ENCODE data around the gene BCL6.

BCL6 gene

DNA sequence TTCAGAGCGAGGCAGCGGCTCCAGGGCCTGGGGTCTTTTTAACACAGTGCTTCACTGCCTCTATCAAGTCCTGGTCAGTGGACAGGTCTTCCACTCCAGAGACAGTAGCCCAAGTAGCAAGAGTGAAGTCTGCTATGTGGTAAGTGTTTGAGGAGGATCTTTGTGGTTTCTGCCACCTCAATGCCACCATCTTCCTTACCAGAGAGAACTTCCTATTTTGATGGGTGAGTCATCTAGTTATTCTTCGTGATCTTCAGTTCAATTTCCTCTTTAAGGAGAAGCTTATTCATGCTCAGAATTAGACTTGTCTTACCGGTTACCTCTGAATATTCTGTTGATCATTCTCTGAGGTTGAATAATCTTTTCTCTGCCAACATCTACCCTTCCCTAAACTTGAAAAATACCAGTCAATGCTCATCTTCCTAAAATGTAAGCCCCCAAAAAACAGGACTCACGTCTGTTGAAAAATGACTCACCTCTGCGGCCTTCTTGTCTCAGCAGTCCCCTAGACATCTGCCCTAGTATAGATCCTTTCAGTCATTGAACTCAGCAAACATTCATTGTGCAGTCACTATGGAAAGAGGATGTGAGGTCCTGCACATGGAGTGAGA is 32.2 kb upstream of the BCL6 start:
- no peak overlapping the region for H3K9ac ChIP-seq (ENCODE audit: low read length)
- no peaks in the 10 kb centered on the region for H3K36me3 ChIP-seq (ENCODE audit: control insufficient read depth, insufficient read depth, low read length)
- no peak overlapping the region for H3K4me3 ChIP-seq (ENCODE audit: low read depth, low read length)
- no peaks in the 10 kb centered on the region for H3K9me3 ChIP-seq (ENCODE audit: control insufficient read depth, insufficient read depth, low read depth, low read length)
- no peaks in the 10 kb centered on the region for H3K27me3 ChIP-seq (ENCODE audit: control insufficient read depth, insufficient read depth, low read length)
- no peak overlapping the region for H3K27ac ChIP-seq (ENCODE audit: low read depth, low read length)
- peaks cover 15% of the 10 kb centered on the region for H3K4me1 ChIP-seq (ENCODE audit: control insufficient read depth, insufficient read depth, low read length)

DNA sequence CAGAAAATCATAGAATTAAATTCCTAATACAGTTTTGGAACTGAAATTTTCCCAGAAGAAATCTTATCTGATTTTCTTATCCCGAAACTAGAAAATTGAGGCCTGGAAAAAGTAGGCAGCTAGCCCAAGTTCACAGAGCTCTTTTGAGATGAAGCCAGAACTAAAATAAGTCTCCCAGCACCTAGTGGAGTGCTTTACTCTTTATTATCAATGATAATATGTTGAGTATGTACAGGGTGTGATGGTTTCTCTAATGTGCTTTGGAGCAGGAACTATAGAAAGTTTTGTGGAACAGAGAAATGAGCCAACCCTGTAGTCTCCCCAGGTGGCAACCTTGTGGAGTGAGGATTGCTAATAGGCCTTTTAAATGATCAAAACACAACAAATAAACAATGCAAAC is 30.3 kb upstream of the BCL6 start:
- no peaks in the 10 kb centered on the region for H3K9me3 ChIP-seq (ENCODE audit: control insufficient read depth, insufficient read depth, low read depth, low read length)
- no peak overlapping the region for H3K27ac ChIP-seq (ENCODE audit: low read depth, low read length)
- H3K4me3 ChIP-seq (ENCODE audit: low read depth, low read length) = no peak overlapping the region
- H3K27me3 ChIP-seq (ENCODE audit: control insufficient read depth, insufficient read depth, low read length) = no peaks in the 10 kb centered on the region
- no peaks in the 10 kb centered on the region for H3K36me3 ChIP-seq (ENCODE audit: control insufficient read depth, insufficient read depth, low read length)
- H3K4me1 ChIP-seq (ENCODE audit: control insufficient read depth, insufficient read depth, low read length) = peaks cover 12% of the 10 kb centered on the region
- no peak overlapping the region for H3K9ac ChIP-seq (ENCODE audit: low read length)

DNA sequence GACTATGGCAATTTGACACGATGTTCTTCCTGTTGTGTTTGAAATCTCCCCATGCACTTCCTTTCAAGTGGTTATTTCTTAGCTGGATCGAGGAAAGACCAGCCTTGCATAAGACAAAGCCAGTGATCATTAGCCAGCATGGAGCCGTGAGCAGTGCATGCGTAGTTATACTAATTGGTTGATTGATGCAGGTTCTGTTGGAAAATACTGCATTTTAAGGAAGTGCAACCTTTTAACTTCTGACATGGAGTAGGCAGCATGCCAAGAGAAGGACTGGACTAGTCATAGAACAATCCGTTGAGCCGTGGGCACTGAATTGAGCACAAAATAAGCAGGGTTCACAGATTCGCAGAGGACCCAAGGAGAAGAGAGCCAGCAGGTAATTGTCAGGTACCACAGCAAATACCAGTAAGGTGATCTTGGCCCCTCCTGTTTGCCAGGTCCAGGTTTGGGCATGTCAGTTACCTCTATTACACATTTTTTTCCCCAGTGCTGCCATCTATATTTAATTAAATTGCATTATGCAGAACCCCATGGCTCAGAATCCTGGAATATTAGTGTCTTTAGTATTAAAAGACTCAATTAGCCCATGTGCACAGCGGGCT is 29.0 kb upstream of the BCL6 start:
- H3K9me3 ChIP-seq (ENCODE audit: control insufficient read depth, insufficient read depth, low read depth, low read length) = no peaks in the 10 kb centered on the region
- H3K4me1 ChIP-seq (ENCODE audit: control insufficient read depth, insufficient read depth, low read length) = peaks cover 12% of the 10 kb centered on the region
- H3K27ac ChIP-seq (ENCODE audit: low read depth, low read length) = no peak overlapping the region
- no peak overlapping the region for H3K4me3 ChIP-seq (ENCODE audit: low read depth, low read length)
- no peak overlapping the region for H3K9ac ChIP-seq (ENCODE audit: low read length)
- H3K36me3 ChIP-seq (ENCODE audit: control insufficient read depth, insufficient read depth, low read length) = no peaks in the 10 kb centered on the region
- H3K27me3 ChIP-seq (ENCODE audit: control insufficient read depth, insufficient read depth, low read length) = no peaks in the 10 kb centered on the region

DNA sequence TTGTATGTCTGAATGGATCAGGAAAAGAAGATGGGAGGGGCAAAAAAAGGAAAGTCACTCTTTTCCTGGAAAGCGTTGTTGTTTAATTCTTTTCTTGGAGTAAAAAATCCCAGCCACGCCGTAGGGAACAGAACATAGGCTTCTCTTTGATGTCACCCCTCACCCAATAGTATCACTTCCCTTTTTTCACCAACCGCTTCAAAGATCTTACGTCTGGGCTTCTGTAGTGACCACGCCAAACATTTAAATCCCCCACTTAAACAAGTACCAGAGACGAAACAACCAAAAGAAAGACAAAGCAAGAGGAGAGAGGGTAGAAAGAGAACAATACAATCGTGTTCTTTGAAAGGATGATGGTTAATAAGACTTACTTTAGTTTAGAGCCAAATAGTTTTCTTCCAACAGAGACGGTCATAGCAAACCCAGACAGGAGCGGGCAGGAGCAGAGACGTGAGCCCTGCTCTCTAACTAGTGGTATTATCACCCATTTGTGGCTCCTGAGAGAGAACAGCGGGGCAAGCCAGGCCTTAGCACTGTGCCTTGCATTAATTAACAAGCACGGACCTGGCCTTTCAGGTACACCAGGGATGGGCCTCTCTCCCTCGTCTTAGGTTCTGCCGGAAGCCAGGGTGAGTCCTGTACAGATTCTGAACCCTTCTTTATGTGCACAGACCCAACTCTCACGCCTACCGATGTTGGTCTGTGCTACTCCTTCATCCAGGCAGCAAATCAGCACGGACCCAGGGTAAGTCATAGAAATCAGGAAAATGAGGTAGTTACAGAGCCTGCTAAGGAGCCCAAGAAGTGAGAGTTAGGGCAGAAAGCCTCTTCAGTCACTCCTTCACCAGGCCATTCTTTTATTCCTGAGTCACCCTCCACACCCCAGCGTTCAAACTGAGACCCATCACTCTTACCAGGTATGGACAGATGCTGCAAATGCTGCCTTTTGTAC is 28.2 kb upstream of the BCL6 start:
- Histone ChIP-seq H3K27me3 (ENCODE audit: control insufficient read depth, insufficient read depth, low read length) (no peaks in the 10 kb centered on the region), H3K4me1 (ENCODE audit: control insufficient read depth, insufficient read depth, low read length) (peaks cover 12% of the 10 kb centered on the region), H3K36me3 (ENCODE audit: control insufficient read depth, insufficient read depth, low read length) (no peaks in the 10 kb centered on the region), H3K9ac (ENCODE audit: low read length) (no peak overlapping the region), H3K9me3 (ENCODE audit: control insufficient read depth, insufficient read depth, low read depth, low read length) (no peaks in the 10 kb centered on the region), H3K27ac (ENCODE audit: low read depth, low read length) (no peak overlapping the region), H3K4me3 (ENCODE audit: low read depth, low read length) (no peak overlapping the region)

DNA sequence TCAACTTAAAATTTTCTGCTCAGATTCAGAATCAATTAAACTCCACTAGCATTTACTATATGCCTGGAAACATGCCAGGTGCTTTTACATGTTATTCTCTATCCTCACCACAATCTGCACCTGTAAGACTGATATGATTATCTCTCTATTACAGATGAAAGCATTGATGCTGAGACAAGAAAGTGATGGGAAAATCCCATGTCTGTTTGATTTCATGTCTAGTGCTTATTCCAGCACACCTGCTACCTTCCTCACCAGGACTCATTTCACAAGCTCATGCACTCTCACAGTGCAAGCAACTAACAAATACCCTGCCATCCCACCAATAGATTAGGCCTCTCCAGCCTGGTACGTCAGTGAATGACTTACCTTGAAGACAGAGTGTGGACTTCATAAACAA is 25.0 kb upstream of the BCL6 start:
- H3K36me3 ChIP-seq (ENCODE audit: control insufficient read depth, insufficient read depth, low read length) = no peaks in the 10 kb centered on the region
- no peaks in the 10 kb centered on the region for H3K27me3 ChIP-seq (ENCODE audit: control insufficient read depth, insufficient read depth, low read length)
- no peak overlapping the region for H3K9ac ChIP-seq (ENCODE audit: low read length)
- no peak overlapping the region for H3K27ac ChIP-seq (ENCODE audit: low read depth, low read length)
- no peaks in the 10 kb centered on the region for H3K9me3 ChIP-seq (ENCODE audit: control insufficient read depth, insufficient read depth, low read depth, low read length)
- H3K4me3 ChIP-seq (ENCODE audit: low read depth, low read length) = no peak overlapping the region
- H3K4me1 ChIP-seq (ENCODE audit: control insufficient read depth, insufficient read depth, low read length) = peaks cover 12% of the 10 kb centered on the region

DNA sequence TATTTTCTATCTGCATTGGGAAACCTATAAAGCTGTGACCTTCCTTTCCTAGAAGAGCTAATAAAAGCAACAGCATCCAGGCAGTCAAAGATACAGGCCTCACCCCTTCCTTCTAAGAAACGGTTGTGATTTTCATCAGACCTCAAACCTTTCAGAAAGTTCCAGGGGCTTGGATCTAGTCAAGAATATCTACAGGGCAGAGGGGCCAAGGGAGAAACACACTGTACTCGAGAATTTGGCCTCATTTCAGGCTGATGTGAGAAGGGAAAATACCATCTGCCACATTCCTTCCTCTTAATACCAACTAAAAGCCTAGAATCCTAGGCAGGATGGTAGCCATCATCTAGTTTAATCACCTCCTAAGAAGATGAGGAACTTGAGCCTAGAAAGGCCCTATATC is 24.5 kb upstream of the BCL6 start:
- H3K4me3 ChIP-seq (ENCODE audit: low read depth, low read length) = no peak overlapping the region
- no peak overlapping the region for H3K9ac ChIP-seq (ENCODE audit: low read length)
- H3K27ac ChIP-seq (ENCODE audit: low read depth, low read length) = no peak overlapping the region
- no peaks in the 10 kb centered on the region for H3K36me3 ChIP-seq (ENCODE audit: control insufficient read depth, insufficient read depth, low read length)
- H3K4me1 ChIP-seq (ENCODE audit: control insufficient read depth, insufficient read depth, low read length) = peaks cover 17% of the 10 kb centered on the region
- no peaks in the 10 kb centered on the region for H3K9me3 ChIP-seq (ENCODE audit: control insufficient read depth, insufficient read depth, low read depth, low read length)
- no peaks in the 10 kb centered on the region for H3K27me3 ChIP-seq (ENCODE audit: control insufficient read depth, insufficient read depth, low read length)

DNA sequence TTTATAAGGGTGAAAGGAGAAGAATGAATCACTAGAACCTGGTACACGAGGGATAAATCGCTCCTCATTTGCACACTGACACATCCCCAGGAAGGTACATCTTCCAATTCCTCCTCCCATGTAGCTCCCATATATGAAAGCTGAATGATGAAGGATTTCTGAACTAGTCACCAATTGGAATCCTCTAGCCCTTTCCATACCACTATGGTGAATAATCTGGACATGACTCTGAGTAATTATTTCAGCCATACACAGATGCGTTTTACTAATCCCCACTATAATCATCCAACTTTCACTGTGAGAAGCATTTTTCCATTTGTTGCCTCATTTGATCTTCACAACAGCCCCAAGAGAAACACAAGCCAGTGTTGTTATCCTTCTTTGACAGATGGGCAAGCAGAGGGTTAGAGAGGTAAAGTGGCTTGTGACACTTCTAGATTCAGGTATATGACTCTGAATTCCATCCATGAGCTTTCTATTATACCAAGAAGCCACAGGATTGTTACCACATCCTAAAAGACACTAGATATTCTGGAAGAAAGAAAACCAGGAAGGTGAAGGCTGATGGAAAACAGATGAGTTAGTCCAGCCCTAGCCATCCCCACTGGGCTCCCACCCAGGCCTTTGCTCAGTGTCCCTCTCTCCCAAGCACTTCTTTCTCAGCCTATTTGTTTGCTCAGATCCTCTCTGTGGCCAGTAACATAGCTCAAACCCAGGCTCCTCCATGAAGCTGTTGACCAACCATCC is 22.2 kb upstream of the BCL6 start:
- Histone ChIP-seq H3K9me3 (ENCODE audit: control insufficient read depth, insufficient read depth, low read depth, low read length) (no peaks in the 10 kb centered on the region), H3K9ac (ENCODE audit: low read length) (no peak overlapping the region)

DNA sequence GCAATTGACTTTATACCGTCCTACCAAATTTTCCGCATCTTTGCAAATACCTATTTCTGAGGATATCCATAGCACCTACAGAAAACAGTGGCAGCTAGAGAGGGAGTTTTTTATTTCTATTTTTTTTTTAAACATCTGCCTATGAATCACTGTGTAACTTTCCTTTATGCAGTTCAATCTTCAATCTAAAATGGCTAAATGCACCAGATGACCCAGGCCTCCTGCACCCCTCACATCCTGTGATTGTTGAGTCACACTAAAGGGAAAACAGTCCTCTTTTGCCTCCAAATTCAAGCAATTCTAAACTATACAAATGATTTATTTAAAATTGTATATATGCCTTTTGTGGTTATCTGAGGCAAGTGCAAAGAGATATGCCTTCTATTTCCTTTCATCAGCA is 20.1 kb upstream of the BCL6 start:
- Histone ChIP-seq H3K27me3 (ENCODE audit: control insufficient read depth, insufficient read depth, low read length) (0 out of 2 replicates have a peak, but pooled peaks cover 3% of the 10 kb centered on the region), H3K36me3 (ENCODE audit: control insufficient read depth, insufficient read depth, low read length) (no peaks in the 10 kb centered on the region), H3K4me1 (ENCODE audit: control insufficient read depth, insufficient read depth, low read length) (peaks cover 19% of the 10 kb centered on the region), H3K9ac (ENCODE audit: low read length) (no peak overlapping the region), H3K4me3 (ENCODE audit: low read depth, low read length) (no peak overlapping the region), H3K9me3 (ENCODE audit: control insufficient read depth, insufficient read depth, low read depth, low read length) (no peaks in the 10 kb centered on the region), H3K27ac (ENCODE audit: low read depth, low read length) (no peak overlapping the region)

More for the DNA sequence above, 22.2 kb upstream of the BCL6 start:
- H3K27ac ChIP-seq (ENCODE audit: low read depth, low read length) = no peak overlapping the region
- H3K4me1 ChIP-seq (ENCODE audit: control insufficient read depth, insufficient read depth, low read length) = peaks cover 19% of the 10 kb centered on the region
- H3K36me3 ChIP-seq (ENCODE audit: control insufficient read depth, insufficient read depth, low read length) = no peaks in the 10 kb centered on the region
- H3K4me3 ChIP-seq (ENCODE audit: low read depth, low read length) = no peak overlapping the region
- H3K27me3 ChIP-seq (ENCODE audit: control insufficient read depth, insufficient read depth, low read length) = no peaks in the 10 kb centered on the region

DNA sequence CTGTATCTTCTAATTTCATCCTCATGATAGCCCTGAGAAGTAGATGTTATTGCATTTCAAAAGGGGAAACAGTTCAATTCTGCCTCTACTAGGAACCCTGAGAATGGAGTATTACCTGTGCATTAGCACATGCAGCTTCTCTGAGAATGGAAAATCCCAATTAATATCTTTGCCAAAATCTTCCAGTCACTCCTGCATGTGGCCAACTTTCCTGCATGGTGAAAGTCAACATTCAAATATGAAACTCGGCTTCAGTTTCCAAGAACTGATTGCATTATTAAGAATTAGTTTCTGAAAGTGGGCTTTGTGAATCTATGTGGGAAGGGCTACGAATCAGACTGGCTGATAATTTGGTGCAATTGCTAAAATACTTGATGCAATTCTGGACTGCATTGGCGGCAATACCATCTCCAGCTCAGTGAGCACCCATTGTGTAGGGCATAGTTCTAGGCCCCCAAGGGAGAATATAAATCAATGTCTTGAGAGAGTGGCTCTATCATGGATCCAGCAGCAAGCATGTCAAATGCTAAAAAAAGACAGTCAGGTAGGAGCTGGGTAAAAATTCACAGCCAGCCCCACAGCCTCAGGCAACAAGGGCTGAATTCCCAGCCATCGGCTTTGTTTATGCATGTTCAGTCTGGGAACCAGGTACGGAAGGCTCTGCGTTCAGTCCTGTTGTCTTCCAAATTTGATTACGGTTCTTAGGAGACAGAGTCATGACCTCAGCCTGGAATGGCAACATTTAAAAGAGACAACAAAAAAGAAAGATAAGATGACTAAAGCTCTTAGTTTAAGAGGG is 18.8 kb upstream of the BCL6 start:
- H3K9me3 ChIP-seq (ENCODE audit: control insufficient read depth, insufficient read depth, low read depth, low read length) = no peaks in the 10 kb centered on the region
- no peak overlapping the region for H3K9ac ChIP-seq (ENCODE audit: low read length)

DNA sequence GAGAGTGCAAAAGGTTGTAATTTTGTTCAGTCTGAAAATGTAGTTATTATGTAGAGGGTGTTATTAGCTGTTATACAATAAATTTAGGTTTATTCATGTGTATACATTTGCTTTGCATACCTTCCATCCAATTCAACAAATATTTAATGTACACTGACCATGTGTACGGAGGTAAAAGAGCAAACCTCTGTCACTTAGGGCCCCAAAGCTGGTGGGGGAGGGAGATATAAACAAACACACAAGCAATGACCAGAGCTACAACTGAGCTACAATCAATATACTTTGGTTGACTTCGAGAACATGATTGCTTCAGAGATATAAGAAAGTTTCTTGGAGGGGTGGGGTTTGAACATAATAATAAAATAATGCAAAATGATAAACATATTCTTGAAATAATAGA is 17.5 kb upstream of the BCL6 start:
- Histone ChIP-seq H3K4me1 (ENCODE audit: control insufficient read depth, insufficient read depth, low read length) (peaks cover 19% of the 10 kb centered on the region), H3K9ac (ENCODE audit: low read length) (no peak overlapping the region), H3K4me3 (ENCODE audit: low read depth, low read length) (no peak overlapping the region), H3K36me3 (ENCODE audit: control insufficient read depth, insufficient read depth, low read length) (no peaks in the 10 kb centered on the region), H3K27me3 (ENCODE audit: control insufficient read depth, insufficient read depth, low read length) (peaks cover 3% of the 10 kb centered on the region; the same call in 1 of the 2 replicates), H3K9me3 (ENCODE audit: control insufficient read depth, insufficient read depth, low read depth, low read length) (no peaks in the 10 kb centered on the region), H3K27ac (ENCODE audit: low read depth, low read length) (no peak overlapping the region)

More for the DNA sequence above, 18.8 kb upstream of the BCL6 start:
- no peaks in the 10 kb centered on the region for H3K36me3 ChIP-seq (ENCODE audit: control insufficient read depth, insufficient read depth, low read length)
- 0 out of 2 replicates have a peak, but pooled peaks cover 3% of the 10 kb centered on the region for H3K27me3 ChIP-seq (ENCODE audit: control insufficient read depth, insufficient read depth, low read length)
- peak overlapping the region; percentile 18; the same call in 1 of the 2 replicates for H3K4me3 ChIP-seq (ENCODE audit: low read depth, low read length)
- H3K4me1 ChIP-seq (ENCODE audit: control insufficient read depth, insufficient read depth, low read length) = peaks cover 19% of the 10 kb centered on the region
- H3K27ac ChIP-seq (ENCODE audit: low read depth, low read length) = no peak overlapping the region
